ENCODE results near the gene AMT.

The AMT gene

DNA sequence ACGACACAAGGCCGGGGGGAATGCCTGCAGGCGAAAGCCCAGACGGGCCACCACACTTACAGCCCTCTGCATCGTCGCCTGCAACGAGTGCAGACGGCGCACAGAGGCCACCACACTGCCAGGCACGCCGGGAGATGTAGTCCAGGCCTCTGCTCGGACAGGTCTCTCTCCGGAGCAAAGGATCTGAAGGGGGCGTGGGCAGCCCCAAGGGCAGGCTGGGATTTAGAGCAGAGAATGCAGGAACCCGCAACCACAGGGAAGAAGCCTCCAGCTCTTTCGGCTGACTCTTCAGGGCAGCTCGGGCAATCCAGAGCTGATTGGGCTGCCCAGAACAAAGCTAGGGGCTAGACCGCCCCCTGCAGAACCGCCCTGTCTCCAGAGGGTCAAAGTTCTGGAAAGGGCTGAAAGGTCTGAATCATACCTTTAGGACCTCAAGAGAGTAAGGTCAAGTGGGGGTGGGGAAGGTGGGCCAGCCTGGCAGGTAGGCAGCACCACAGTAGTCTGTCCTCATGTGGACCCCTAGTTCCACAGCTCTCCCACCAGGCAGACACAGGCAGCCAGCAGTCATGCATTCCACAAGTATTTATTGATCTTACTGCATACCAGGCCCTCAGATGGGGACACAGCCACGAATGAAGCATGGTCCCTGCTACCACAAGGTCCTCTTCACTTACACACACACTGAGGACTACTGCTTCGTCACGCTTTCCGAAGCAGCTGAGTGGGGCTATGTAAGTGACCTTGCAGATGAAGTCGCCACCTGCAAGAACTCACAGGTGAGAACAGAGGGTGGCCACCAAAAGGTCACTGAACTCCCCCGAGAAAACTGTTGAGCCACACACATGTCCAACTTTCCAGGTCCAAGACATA, at the start of gene AMT:
Gene AMT (minus strand): TSS at position 95 of the 870 bp plus-strand sequence. CDS start 23 bp downstream, at position 72.
- DNase-seq = no peak

GRCh38 chr3:49470714-49471420, 48.6 kb upstream of the AMT start:
- DNase-seq = no peak

- peak; percentile 93 to 98 for DNase-seq
These were observed 47.9 kb upstream of the AMT start, which contains the start of gene DAG1 for GRCh38 chr3:49469936-49470713. TSS of gene DAG1 (plus strand) at chr3:49470267. CDS start at chr3:49510535, 40,268 bp downstream.

DNA sequence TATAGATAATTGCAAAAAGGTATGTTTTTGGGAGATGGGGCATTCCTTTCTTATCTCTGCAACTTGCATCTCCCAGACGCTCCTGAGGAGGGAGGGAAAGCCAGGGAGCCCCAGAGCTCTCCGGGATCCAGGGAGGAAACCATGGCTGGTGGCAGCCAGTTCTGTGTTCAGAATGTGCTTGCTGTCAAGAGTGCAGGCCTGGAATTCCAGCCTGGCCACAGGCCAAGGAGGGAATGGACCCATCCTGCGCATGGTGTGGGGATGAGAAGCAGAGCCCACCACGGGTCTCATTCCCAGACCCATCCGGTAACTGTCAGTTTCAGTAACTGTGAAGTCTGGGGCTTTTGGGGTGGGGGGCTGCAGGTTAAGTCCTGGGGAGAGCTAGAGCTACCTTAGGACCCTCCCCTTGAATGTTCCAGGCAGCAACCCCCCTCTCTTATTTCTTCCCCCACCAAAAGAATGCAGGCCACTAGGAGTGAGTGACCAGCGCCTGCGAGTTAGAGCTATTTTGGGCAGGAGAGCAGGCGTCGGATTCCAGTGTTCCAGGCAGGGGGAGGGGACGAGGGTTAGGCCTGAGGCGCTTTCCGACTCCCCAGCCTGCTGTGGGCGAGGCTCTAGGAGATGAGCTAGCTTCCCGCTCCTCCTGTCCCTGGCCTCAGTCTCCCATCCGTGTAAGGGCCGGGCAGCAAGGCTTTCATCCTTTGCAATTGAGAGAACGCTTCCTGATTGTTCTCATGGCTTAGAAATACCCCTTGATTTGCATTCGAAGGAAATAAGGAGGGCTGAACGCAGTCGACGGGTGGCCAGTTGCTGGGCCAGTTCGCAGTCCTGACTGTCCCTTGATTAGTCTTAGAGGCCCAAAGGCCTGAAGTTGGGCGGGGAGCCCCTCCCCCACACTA, 47.0 kb upstream of the AMT start:
- DNase-seq = peak in 1 of 2 experiments; percentile 41

DNA sequence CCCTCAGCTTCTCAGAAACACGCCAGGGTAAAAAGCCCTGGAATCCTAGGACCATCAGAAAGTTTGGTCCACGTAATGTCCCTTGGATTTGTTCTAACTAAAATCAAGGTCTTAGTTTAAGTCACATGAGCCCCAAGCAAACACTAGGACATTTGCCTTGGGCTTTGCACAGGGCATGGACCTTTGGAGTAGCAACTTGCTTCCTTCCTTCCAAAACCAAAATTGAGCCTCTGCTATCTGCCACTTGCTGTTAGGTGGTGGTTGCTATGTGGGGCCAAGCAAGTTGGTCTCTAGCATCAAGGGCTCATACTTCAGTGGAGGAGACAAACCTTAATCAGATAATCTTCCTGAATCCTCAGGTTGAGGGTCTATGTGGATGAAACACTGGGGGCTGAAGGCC, 43.8 kb upstream of the AMT start:
- DNase-seq = no peak

- DNase-seq = no peak
These were observed 43.2 kb upstream of the AMT start for GRCh38 chr3:49465270-49466034.

- DNase-seq = no peak
These were observed 39.9 kb upstream of the AMT start for GRCh38 chr3:49462222-49462621.

GRCh38 chr3:49461443-49462171, 39.3 kb upstream of the AMT start:
- peak in 1 of 2 experiments; percentile 3 for DNase-seq

DNA sequence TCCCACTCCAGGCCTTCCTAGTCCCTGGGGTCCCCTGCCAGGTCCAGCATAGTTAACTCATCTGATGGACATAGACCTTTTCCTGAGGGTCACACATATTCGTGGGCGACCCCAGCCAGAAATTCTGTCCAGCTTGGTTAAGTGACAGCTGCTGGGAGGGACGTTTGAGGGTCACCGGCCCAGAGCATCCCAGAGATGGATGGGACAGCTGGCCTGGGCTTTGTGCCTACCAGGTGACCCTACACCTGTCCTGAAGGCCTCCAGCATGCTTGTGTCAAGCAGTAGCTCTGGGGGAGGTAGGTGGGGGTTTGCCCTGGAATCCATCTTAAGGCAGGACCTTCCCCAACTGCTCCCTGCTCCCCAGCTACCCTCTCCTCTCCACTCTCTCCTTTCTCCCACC, 38.7 kb upstream of the AMT start:
- no peak for DNase-seq

DNA sequence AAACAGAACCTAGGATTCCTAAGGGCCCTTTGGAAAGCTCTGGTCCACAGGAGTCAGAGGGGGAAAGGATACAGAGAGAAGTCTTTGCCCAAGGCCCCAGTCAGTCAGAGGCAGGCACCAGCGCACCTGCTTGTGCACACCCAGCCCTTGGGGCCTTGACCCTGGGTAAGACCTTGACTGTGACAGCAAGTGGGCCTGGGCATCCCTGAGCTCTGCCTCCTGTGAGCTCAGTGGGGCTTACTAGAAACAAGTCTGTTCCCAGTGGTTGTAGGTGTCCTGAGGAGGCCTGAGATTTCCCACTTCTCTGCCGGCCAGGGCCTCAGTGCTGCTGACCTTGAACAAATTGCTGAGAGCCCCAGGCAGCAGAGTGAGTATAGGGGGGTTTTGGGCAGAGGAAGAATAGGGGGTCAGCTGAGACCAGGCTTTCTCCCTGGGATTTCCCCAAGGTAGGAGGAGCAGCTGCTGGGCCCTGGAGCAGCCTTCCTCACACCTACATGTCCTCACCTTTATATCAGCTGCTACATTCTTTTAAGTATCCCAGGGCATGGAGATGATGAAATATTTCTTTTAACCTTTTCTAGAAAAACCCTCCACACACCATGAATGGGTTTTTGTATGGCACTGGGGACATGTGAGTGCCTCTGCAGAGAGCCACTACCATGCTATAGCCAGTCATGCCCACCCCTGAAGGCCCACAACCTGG, 38.1 kb upstream of the AMT start:
- no peak for DNase-seq

GRCh38 chr3:49456466-49456865, 34.2 kb upstream of the AMT start:
- DNase-seq = no peak

- no peak for DNase-seq
These were observed 32.8 kb upstream of the AMT start for GRCh38 chr3:49454898-49455681.

GRCh38 chr3:49454458-49454857, 32.2 kb upstream of the AMT start:
- peak in 1 of 2 experiments; percentile 40 for DNase-seq

DNA sequence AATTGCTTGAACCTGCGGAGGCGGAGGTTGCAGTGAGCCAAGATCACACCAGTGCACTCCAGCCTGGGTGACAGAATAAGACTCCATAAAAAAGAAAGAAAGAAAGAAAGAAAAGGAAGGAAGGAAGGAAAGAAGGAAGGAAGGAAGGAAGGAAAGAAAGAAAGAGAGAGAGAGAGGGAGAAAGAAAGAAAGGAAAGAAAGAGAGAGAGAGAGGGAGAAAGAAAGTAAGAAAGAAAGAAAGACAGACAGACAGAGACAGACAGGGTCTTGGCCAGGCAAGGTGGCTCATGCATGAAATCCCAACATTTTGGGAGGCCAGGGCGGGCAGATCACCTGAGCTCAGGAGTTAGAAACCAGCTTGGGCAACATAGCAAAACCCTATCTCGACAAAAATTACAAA, 31.3 kb upstream of the AMT start:
- DNase-seq = no peak

- no peak for DNase-seq
These were observed 23.1 kb upstream of the AMT start for GRCh38 chr3:49445391-49445790.

DNA sequence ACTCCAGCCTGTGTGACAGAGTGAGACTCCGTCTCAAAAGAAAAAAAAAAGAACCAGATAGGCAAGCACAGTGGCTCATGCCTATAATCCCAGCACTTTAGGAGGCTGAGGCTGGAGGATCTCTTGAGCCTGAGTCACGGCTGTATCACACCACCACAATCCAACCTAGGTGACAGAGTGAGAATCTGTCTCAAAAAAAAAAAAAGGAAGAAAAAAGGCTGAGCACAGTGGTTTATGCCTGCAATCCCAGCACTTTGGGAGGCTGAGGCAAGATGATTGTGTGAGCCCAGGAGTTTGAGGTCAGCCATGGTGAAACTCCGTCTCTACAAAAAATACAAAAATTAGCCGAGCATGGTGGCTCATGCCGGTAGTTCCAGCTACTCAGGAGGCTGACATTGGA, 12.5 kb upstream of the AMT start:
- no peak for DNase-seq

GRCh38 chr3:49428752-49429080, 6.4 kb upstream of the AMT start:
- DNase-seq = no peak

DNA sequence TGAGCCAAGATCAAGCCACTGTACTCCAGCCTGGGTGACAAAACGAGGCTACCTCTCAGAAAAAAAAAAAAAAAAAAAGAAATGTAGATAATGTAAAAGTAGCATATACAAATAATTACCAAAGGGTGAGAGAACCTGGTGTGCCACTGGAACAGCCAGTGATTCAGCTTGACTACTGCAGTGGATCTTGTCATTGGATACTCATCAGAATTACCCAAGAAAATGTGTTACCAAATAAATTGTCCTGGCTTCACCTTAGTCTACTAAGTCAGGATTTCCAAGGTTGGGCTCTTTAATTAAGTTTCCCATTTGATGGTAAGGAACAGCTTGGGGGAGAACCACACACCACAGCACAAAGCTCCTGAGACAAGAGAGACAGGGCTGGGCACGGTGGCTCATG, 5.3 kb upstream of the AMT start:
- no peak for DNase-seq

- no peak for DNase-seq
These were observed 2.5 kb upstream of the AMT start for GRCh38 chr3:49424816-49425215.

Data from NCI-H524 (cell line).